Sigmoid colon (tissue), 7 donors: ENCODE results near the gene PPIH. TPM values are rescaled to one million over a fixed set of nuclear protein-coding genes. Genes with fewer than 3 reads are reported as not detected.

Experiments used
- DNase-seq: peaks from one replicate; pipeline ENCODE4 v3.0.0-alpha.2; 2019
- H3K27ac ChIP-seq, 4 donors: fragments of 200-600 bp; sonication (generic); one replicate each; pipeline ENCODE4 v1.5.1; 2016 to 2019; ENCODE audit warnings: mild to moderate bottlenecking in 1 of 4
- H3K27me3 ChIP-seq, 3 donors: fragments of 200-600 bp; sonication (generic); one replicate each; pipeline ENCODE4 v1.5.1; 2019; ENCODE audit warnings: mild to moderate bottlenecking in 1 of 3
- H3K36me3 ChIP-seq, 4 donors: fragments of 200-600 bp; sonication (generic); one replicate each; pipeline ENCODE4 v1.5.1; 2016 to 2019
- H3K4me1 ChIP-seq, 4 donors: fragments of 200-600 bp; sonication (generic); one replicate each; pipeline ENCODE4 v1.5.1; 2017 to 2019
- H3K4me3 ChIP-seq, 4 donors: fragments of 200-600 bp; sonication (generic); one replicate each; pipeline ENCODE4 v1.5.1; 2017 to 2019; ENCODE audit warnings: mild to moderate bottlenecking in 2 of 4, moderate library complexity in 1 of 4
- H3K9me3 ChIP-seq, 4 donors: fragments of 200-600 bp in 3 of 4; sonication (generic) in 3 of 4; one replicate each; pipeline versions ENCODE4 v1.5.1 to v1.6.1; 2013 to 2019
- CTCF ChIP-seq, 4 experiments: fragments of 450-650 bp in 3 of 4; fragments of 200-600 bp in 1 of 4; IDR thresholded peaks; one replicate each; pipeline ENCODE4 v1.5.1; 2016 to 2019; ENCODE audit warnings: antibody characterized with exemption in 4 of 4, mild to moderate bottlenecking in 3 of 4, moderate library complexity in 2 of 4
- EP300 ChIP-seq, 4 donors: sonication (generic); formaldehyde crosslinking; IDR thresholded peaks; one replicate each; pipeline ENCODE4 v1.6.1; 2017; ENCODE audit warnings: antibody characterized with exemption in 4 of 4
- POLR2A ChIP-seq, 2 donors: fragments of 450-650 bp; IDR thresholded peaks; one replicate each; pipeline ENCODE4 v1.6.1; 2016; ENCODE audit warnings: antibody characterized with exemption in 2 of 2, mild to moderate bottlenecking in 2 of 2, moderate library complexity in 2 of 2
- POLR2AphosphoS5 ChIP-seq, 4 donors: sonication (generic); formaldehyde crosslinking; IDR thresholded peaks; one replicate each; pipeline ENCODE4 v1.6.1; 2017; ENCODE audit warnings: antibody characterized with exemption in 4 of 4
- WGBS, 2 donors: extraction: QIAGEN DNeasy Blood & Tissue Kit; methylation state at CpG; one replicate each; pipeline ENCODE4 v1.1.7; 2013; 5-methylcytosine and 5-hydroxymethylcytosine counted together
- intact Hi-C: fragments of 100-400 bp; cut with DNase I; formaldehyde crosslinking; loops from one replicate; pipeline ENCODE4 v1.15.1; 2023
- polyA plus RNA-seq, 3 donors: library from polyadenylated mRNA; stranded (reverse); fragments of 200-250 nt; gene quantifications; one replicate each; pipeline ENCODE4 v1.2.3, GENCODE V29; 2013
- total RNA-seq, 4 donors: library from RNA; depleted of rRNA; stranded (reverse); fragments of >200 nt; gene quantifications; one replicate each; pipeline ENCODE4 v1.1.0, GENCODE V29; 2016
- donor health status: healthy with polysubstance abuse.
- donor health status: Bipolar disorder and iron deficiency.
- donor health status: healthy.

The PPIH gene
- total and polyA plus RNA-seq, 7 donors = 19.7 to 71.1 (median 32.9) TPM

- peaks cover 0 to 78% (median 65%) of the 10 kb centered on the region in 4 donors for H3K4me1 ChIP-seq
- H3K27me3 ChIP-seq = no peaks in the 10 kb centered on the region
- no peak overlapping the region for H3K4me3 ChIP-seq
- H3K9me3 ChIP-seq = no peaks in the 10 kb centered on the region
- no peak for DNase-seq
- H3K36me3 ChIP-seq = peaks cover 0 to 18% (median 0%) of the 10 kb centered on the region in 4 donors
- H3K27ac ChIP-seq = no peak overlapping the region
- WGBS, 2 donors = 25 to 64% methylated on average over 4 of the region's 4 CpGs
- intact Hi-C loops = no loop called here
- TF ChIP-seq POLR2A (IDR thresholded peaks at IDR 0.05) (no peak), POLR2AphosphoS5 (IDR thresholded peaks at IDR 0.05) (no peak), EP300 (IDR thresholded peaks at IDR 0.05) (no peak), CTCF (IDR thresholded peaks at IDR 0.05) (no peak)
Measured at GRCh38 chr1:42691157-42691498, 32.9 kb downstream of the PPIH start.

- Histone ChIP-seq H3K9me3 (no peaks in the 10 kb centered on the region), H3K27ac (no peak overlapping the region), H3K4me1 (peaks cover 0 to 64% (median 56%) of the 10 kb centered on the region in 4 donors), H3K36me3 (peaks cover 2 to 31% (median 7%) of the 10 kb centered on the region in 4 donors), H3K27me3 (no peaks in the 10 kb centered on the region), H3K4me3 (no peak overlapping the region)
- no peak for TF ChIP-seq CTCF (IDR thresholded peaks at IDR 0.05)
- TF ChIP-seq EP300 (IDR thresholded peaks at IDR 0.05) = no peak
- no peak for TF ChIP-seq POLR2AphosphoS5 (IDR thresholded peaks at IDR 0.05)
- TF ChIP-seq POLR2A (IDR thresholded peaks at IDR 0.05) = no peak
- WGBS, 2 donors = 16 to 58% methylated on average over 5 of the region's 5 CpGs
- intact Hi-C loops = no loop called here
- DNase-seq = no peak
Measured at GRCh38 chr1:42692461-42692860, 34.2 kb downstream of the PPIH start.

GRCh38 chr1:42692911-42693310 is 34.7 kb downstream of the PPIH start:
- no peaks in the 10 kb centered on the region for H3K9me3 ChIP-seq
- H3K27me3 ChIP-seq = no peaks in the 10 kb centered on the region
- peaks cover 0 to 60% (median 51%) of the 10 kb centered on the region in 4 donors for H3K4me1 ChIP-seq
- no peak overlapping the region for H3K4me3 ChIP-seq
- H3K36me3 ChIP-seq = peaks cover 6 to 36% (median 11%) of the 10 kb centered on the region in 4 donors
- DNase-seq = no peak
- intact Hi-C loops = no loop called here
- WGBS, 2 donors = 21 to 70% methylated on average over 2 of the region's 2 CpGs
- H3K27ac ChIP-seq = no peak overlapping the region
- TF ChIP-seq CTCF (IDR thresholded peaks at IDR 0.05) (no peak), POLR2A (IDR thresholded peaks at IDR 0.05) (no peak), POLR2AphosphoS5 (IDR thresholded peaks at IDR 0.05) (no peak)

DNA sequence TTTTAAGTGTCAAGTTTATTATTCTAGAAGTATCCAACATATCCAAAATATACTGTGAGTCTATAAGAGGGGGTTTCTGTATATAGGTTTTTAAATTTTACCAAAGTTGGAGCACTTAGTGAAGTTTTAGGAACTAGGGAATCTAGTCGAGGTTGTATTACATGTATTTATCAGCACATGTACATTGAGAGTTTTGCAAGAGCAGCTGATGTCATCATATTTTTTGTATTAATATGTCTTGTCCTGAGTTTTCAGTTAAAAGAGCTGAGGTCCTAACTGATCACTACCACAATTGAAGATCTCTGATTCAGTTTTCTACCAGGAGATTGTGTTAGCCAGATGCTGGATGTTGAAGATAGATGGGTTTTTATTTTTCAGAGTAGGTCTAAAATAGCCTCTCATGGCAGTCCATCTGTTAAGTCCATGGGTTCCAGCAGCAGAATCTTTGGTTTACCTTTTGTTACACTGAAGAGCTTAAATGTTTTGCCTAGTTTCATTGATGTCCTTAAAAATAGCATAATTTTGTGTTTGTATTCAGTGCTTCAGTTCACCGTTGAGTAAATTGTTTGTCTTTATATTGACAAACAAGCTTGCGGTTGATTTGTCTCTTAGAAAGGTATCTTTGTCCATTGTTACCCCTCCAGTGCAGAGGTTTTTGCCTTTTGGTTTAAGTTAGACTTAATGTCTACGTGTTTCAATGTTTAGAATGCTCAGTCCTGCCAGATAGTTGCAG is 40.0 kb downstream of the PPIH start:
- H3K27ac ChIP-seq = no peak overlapping the region
- DNase-seq = no peak
- H3K36me3 ChIP-seq = peaks cover 10 to 88% (median 49%) of the 10 kb centered on the region in 4 donors
- H3K9me3 ChIP-seq = no peaks in the 10 kb centered on the region
- no peak overlapping the region for H3K4me3 ChIP-seq
- peaks cover 0 to 8% (median 4%) of the 10 kb centered on the region in 4 donors for H3K4me1 ChIP-seq
- 90 to 94% methylated on average over 4 of the region's 4 CpGs for WGBS, 2 donors
- TF ChIP-seq EP300 (IDR thresholded peaks at IDR 0.05) (no peak), POLR2AphosphoS5 (IDR thresholded peaks at IDR 0.05) (no peak)
- H3K27me3 ChIP-seq = no peaks in the 10 kb centered on the region
- intact Hi-C loops = no loop called here

- no peak overlapping the region for H3K4me3 ChIP-seq
- H3K27me3 ChIP-seq = no peaks in the 10 kb centered on the region
- no peaks in the 10 kb centered on the region for H3K9me3 ChIP-seq
- H3K36me3 ChIP-seq = peaks cover 10 to 98% (median 59%) of the 10 kb centered on the region in 4 donors
- no peaks in the 10 kb centered on the region for H3K4me1 ChIP-seq
- no peak overlapping the region for H3K27ac ChIP-seq
- intact Hi-C loops = no loop called here
- no peak for TF ChIP-seq EP300 (IDR thresholded peaks at IDR 0.05)
- no peak for TF ChIP-seq POLR2A (IDR thresholded peaks at IDR 0.05)
- no peak for DNase-seq
Measured at GRCh38 chr1:42700006-42700405, 41.8 kb downstream of the PPIH start.
